H9 (cell line): ENCODE measurements around the gene SIPA1. TPM values are rescaled to one million over a fixed set of nuclear protein-coding genes. Genes with fewer than 3 reads are reported as not detected.

Experiments used
- DNase-seq: peaks from one replicate; pipeline ENCODE4 v3.0.0-alpha.2; 2017
- H2AFZ ChIP-seq: one replicate; pipeline ENCODE4 v1.6.1; 2013; ENCODE audit warnings: mild to moderate bottlenecking, low read length, control low read depth, moderate library complexity
- H2AK5ac ChIP-seq: 2 replicates; pipeline ENCODE4 v1.6.1; 2013; ENCODE audit warnings: low read length, control low read depth, mixed read lengths; ENCODE audit not compliant: insufficient read length
- H2BK120ac ChIP-seq: one replicate; pipeline ENCODE4 v1.6.1; 2013; ENCODE audit warnings: low read depth, mild to moderate bottlenecking, low read length, control low read depth, inconsistent platforms; ENCODE audit not compliant: poor library complexity, severe bottlenecking
- H2BK12ac ChIP-seq: 2 replicates; pipeline ENCODE4 v1.6.1; 2013; ENCODE audit warnings: low read length, control low read depth, mixed read lengths, low read depth; ENCODE audit not compliant: insufficient read length
- H2BK15ac ChIP-seq: 2 replicates; pipeline ENCODE4 v1.6.1; 2013; ENCODE audit warnings: low read depth, low read length, control low read depth
- H2BK20ac ChIP-seq: one replicate; pipeline ENCODE4 v1.6.1; 2013; ENCODE audit warnings: low read depth, mild to moderate bottlenecking, low read length, control low read depth, inconsistent platforms; ENCODE audit not compliant: poor library complexity, severe bottlenecking
- H2BK5ac ChIP-seq: 2 replicates; pipeline ENCODE4 v1.6.1; 2013; ENCODE audit warnings: low read length, control low read depth, mixed read lengths; ENCODE audit not compliant: insufficient read length
- H3K14ac ChIP-seq: 2 replicates; pipeline ENCODE4 v1.6.1; 2013; ENCODE audit warnings: low read length, control low read depth; ENCODE audit not compliant: insufficient read depth
- H3K18ac ChIP-seq: 2 replicates; pipeline ENCODE4 v1.6.1; 2013; ENCODE audit warnings: low read depth, mild to moderate bottlenecking, mixed read lengths, low read length, control low read depth; ENCODE audit not compliant: insufficient read length
- H3K23ac ChIP-seq: 2 replicates; pipeline ENCODE4 v1.6.1; 2013; ENCODE audit warnings: low read length, control low read depth, mixed read lengths, low read depth; ENCODE audit not compliant: insufficient read length
- H3K23me2 ChIP-seq: 2 replicates; pipeline ENCODE4 v1.6.1; 2013; ENCODE audit warnings: low read depth, mild to moderate bottlenecking, mixed read lengths, low read length, control low read depth; ENCODE audit not compliant: insufficient read length, poor library complexity, severe bottlenecking
- H3K27ac ChIP-seq: 2 replicates; pipeline ENCODE4 v1.5.1; 2013; ENCODE audit warnings: low read length, control low read depth, mixed read lengths, low read depth; ENCODE audit not compliant: insufficient read length
- H3K27me3 ChIP-seq: 2 replicates; pipeline ENCODE4 v1.6.1; 2013; ENCODE audit warnings: low read length, control low read depth, inconsistent platforms; ENCODE audit not compliant: insufficient read depth
- H3K4ac ChIP-seq: 2 replicates; pipeline ENCODE4 v1.6.1; 2013; ENCODE audit warnings: low read depth, mild to moderate bottlenecking, control low read depth, inconsistent platforms, low read length, moderate library complexity
- H3K4me1 ChIP-seq: 2 replicates; pipeline ENCODE4 v1.6.1; 2013; ENCODE audit warnings: low read length, control low read depth, inconsistent platforms; ENCODE audit not compliant: insufficient read depth
- H3K4me2 ChIP-seq: 2 replicates; pipeline ENCODE4 v1.6.1; 2013; ENCODE audit warnings: low read length, control low read depth, mixed read lengths; ENCODE audit not compliant: insufficient read length, insufficient read depth
- H3K56ac ChIP-seq: 2 replicates; pipeline ENCODE4 v1.6.1; 2013; ENCODE audit warnings: low read depth, mild to moderate bottlenecking, mixed read lengths, low read length, control low read depth; ENCODE audit not compliant: insufficient read length
- H3K79me1 ChIP-seq: 2 replicates; pipeline ENCODE4 v1.6.1; 2013; ENCODE audit warnings: low read depth, mild to moderate bottlenecking, moderate library complexity, low read length, control low read depth, inconsistent platforms; ENCODE audit not compliant: insufficient read depth, poor library complexity, severe bottlenecking
- H3K79me2 ChIP-seq: 2 replicates; pipeline ENCODE4 v1.6.1; 2013; ENCODE audit warnings: low read length, control low read depth, inconsistent platforms; ENCODE audit not compliant: insufficient read depth
- H3K9ac ChIP-seq: 2 replicates; pipeline ENCODE4 v1.6.1; 2013; ENCODE audit warnings: low read length, control low read depth, mixed read lengths; ENCODE audit not compliant: insufficient read length; ENCODE audit errors: extremely low read depth
- H3K9me3 ChIP-seq: one replicate; pipeline ENCODE4 v1.6.1; 2013; ENCODE audit warnings: low read depth, low read length, inconsistent platforms; ENCODE audit not compliant: control insufficient read depth
- H3T11ph ChIP-seq: one replicate; pipeline ENCODE4 v1.6.1; 2013; ENCODE audit warnings: mild to moderate bottlenecking, low read length, control low read depth, inconsistent platforms
- H4K20me1 ChIP-seq: one replicate; pipeline ENCODE4 v1.6.1; 2013; ENCODE audit not compliant: control insufficient read depth, insufficient read length, insufficient read depth
- H4K5ac ChIP-seq: 2 replicates; pipeline ENCODE4 v1.6.1; 2013; ENCODE audit warnings: low read depth, mild to moderate bottlenecking, mixed read lengths, low read length, control low read depth; ENCODE audit not compliant: insufficient read length
- H4K8ac ChIP-seq: replicated peaks from 2 replicates; pipeline ENCODE4 v1.6.1; 2013; ENCODE audit warnings: low read length, control low read depth, mixed read lengths, low read depth; ENCODE audit not compliant: insufficient read length
- H4K91ac ChIP-seq: 2 replicates; pipeline ENCODE4 v1.6.1; 2013; ENCODE audit warnings: low read depth, mild to moderate bottlenecking, moderate library complexity, mixed read lengths, low read length, control low read depth; ENCODE audit not compliant: insufficient read length
- H3K27ac Mint-ChIP-seq, 3 experiments: 2 replicates in 2 of 3; 3 replicates in 1 of 3; pipeline ENCODE4 v1.8.0; 2020 to 2021; ENCODE audit warnings: mixed read lengths in 3 of 3, mild to moderate bottlenecking in 1 of 3, moderate library complexity in 1 of 3
- H3K27me3 Mint-ChIP-seq: 2 replicates; pipeline ENCODE4 v1.8.0; 2021; ENCODE audit warnings: low read depth, mild to moderate bottlenecking, moderate library complexity, mixed read lengths
- H3K36me3 Mint-ChIP-seq, 3 experiments: 2 replicates in 2 of 3; 3 replicates in 1 of 3; pipeline ENCODE4 v1.8.0; 2020 to 2021; ENCODE audit warnings: low read depth in 3 of 3, mixed read lengths in 3 of 3; ENCODE audit not compliant: insufficient read depth in 1 of 3
- H3K4me1 Mint-ChIP-seq, 2 experiments: 2 replicates each; pipeline ENCODE4 v1.8.0; 2020; ENCODE audit warnings: mixed read lengths in 2 of 2
- H3K4me3 Mint-ChIP-seq, 2 experiments: 2 replicates in 1 of 2; 3 replicates in 1 of 2; pipeline ENCODE4 v1.8.0; 2020 to 2021; ENCODE audit warnings: mild to moderate bottlenecking in 2 of 2, mixed read lengths in 2 of 2, moderate library complexity in 1 of 2
- H3K9me3 Mint-ChIP-seq, 2 experiments: 2 replicates in 1 of 2; 3 replicates in 1 of 2; pipeline ENCODE4 v1.8.0; 2020; ENCODE audit warnings: mild to moderate bottlenecking in 2 of 2, mixed read lengths in 2 of 2, moderate library complexity in 1 of 2
- WGBS: extraction: QIAGEN DNeasy Blood & Tissue Kit; methylation state at CpG from one replicate; pipeline ENCODE4 v1.1.7; 2013; ENCODE audit warnings: missing lambda C conversion rate, low lambda C conversion rate, mixed read lengths; ENCODE audit not compliant: insufficient read length; ENCODE audit errors: extremely low coverage; 5-methylcytosine and 5-hydroxymethylcytosine counted together
- total RNA-seq: library from RNA; stranded (reverse); gene quantifications from 2 replicates; pipeline ENCODE4 v1.2.1, GENCODE V29; 2021
- TF ChIP-seq, protein P1 (sequence below): fragments of 200-600 bp; sonication (generic); conservative IDR thresholded peaks from 3 replicates; pipeline ENCODE4 v1.8.0; 2021; ENCODE audit warnings: antibody characterized with exemption, mild to moderate bottlenecking

The SIPA1 gene
- total RNA-seq, 1 experiment from 2014 or later: 32.0 TPM

- peaks cover 10 to 50% (median 49%) of the 10 kb centered on the region in 3 experiments; a peak in 6 of 7 replicates for H3K36me3 Mint-ChIP-seq
- WGBS: no CpG with 5 or more reads among the region's 3 CpGs
- no peak overlapping the region for H4K8ac ChIP-seq
- H2AK5ac ChIP-seq: no peak overlapping the region
- H3K9ac ChIP-seq: no peak overlapping the region
- H2AFZ ChIP-seq: no peak overlapping the region
- no peak overlapping the region for H3K23ac ChIP-seq
- H3K4ac ChIP-seq: no peak overlapping the region
- H3K27me3 Mint-ChIP-seq: no peaks in the 10 kb centered on the region; the same call in 1 of the 2 replicates
- no peak overlapping the region for H3T11ph ChIP-seq
- no peak overlapping the region for H3K56ac ChIP-seq
- H3K4me2 ChIP-seq: no peak overlapping the region
- H3K27ac Mint-ChIP-seq: no peak overlapping the region
- no peaks in the 10 kb centered on the region for H4K20me1 ChIP-seq
- H2BK15ac ChIP-seq: no peak overlapping the region
- no peak overlapping the region for H3K18ac ChIP-seq
- H3K4me1 Mint-ChIP-seq: peaks cover 16 to 33% of the 10 kb centered on the region in 2 experiments
- no peaks in the 10 kb centered on the region for H3K9me3 ChIP-seq
- no peak overlapping the region for H2BK120ac ChIP-seq
- no peak overlapping the region for H4K91ac ChIP-seq
- H3K4me1 ChIP-seq: no peaks in the 10 kb centered on the region; the same call in 1 of the 2 replicates
- no peak overlapping the region for H2BK20ac ChIP-seq
- no peak overlapping the region for H4K5ac ChIP-seq
- peaks cover 13% of the 10 kb centered on the region for H3K23me2 ChIP-seq
- no peak overlapping the region for H2BK5ac ChIP-seq
- no peak overlapping the region for H3K4me3 Mint-ChIP-seq
- DNase-seq: no peak
- no peaks in the 10 kb centered on the region for H3K9me3 Mint-ChIP-seq
- no peaks in the 10 kb centered on the region for H3K27me3 ChIP-seq
- peaks cover 3% of the 10 kb centered on the region for H3K79me1 ChIP-seq
- no peaks in the 10 kb centered on the region; the same call in 1 of the 2 replicates for H3K79me2 ChIP-seq
- no peak overlapping the region for H3K14ac ChIP-seq
- H3K27ac ChIP-seq: no peak overlapping the region
- H2BK12ac ChIP-seq: no peak overlapping the region
- TF ChIP-seq, protein P1, sequence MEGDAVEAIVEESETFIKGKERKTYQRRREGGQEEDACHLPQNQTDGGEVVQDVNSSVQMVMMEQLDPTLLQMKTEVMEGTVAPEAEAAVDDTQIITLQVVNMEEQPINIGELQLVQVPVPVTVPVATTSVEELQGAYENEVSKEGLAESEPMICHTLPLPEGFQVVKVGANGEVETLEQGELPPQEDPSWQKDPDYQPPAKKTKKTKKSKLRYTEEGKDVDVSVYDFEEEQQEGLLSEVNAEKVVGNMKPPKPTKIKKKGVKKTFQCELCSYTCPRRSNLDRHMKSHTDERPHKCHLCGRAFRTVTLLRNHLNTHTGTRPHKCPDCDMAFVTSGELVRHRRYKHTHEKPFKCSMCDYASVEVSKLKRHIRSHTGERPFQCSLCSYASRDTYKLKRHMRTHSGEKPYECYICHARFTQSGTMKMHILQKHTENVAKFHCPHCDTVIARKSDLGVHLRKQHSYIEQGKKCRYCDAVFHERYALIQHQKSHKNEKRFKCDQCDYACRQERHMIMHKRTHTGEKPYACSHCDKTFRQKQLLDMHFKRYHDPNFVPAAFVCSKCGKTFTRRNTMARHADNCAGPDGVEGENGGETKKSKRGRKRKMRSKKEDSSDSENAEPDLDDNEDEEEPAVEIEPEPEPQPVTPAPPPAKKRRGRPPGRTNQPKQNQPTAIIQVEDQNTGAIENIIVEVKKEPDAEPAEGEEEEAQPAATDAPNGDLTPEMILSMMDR: no peak
Measured at GRCh38 chr11:65609229-65609628, 28.7 kb upstream of the SIPA1 start.
